DLD1 (cell line): ENCODE measurements around the gene MRPS30.
"Not testable (repeated sequence)": the region's sequence is repeated elsewhere in the genome, so short reads cannot be mapped to it uniquely, and the experiment has no call there.

Experiments used
- in situ Hi-C: cut with HindIII; loops from 2 replicates; pipeline ENCODE4 v1.10.0; 2017; ENCODE audit warnings: low sequenced_read_pairs

Gene MRPS30

GRCh38 chr5:44814761-44815160 is 6.0 kb downstream of the MRPS30 start:
- in situ Hi-C loops = no loop called here

GRCh38 chr5:44821164-44821563 is 12.4 kb downstream of the MRPS30 start:
- in situ Hi-C loops = no loop called here

GRCh38 chr5:44824662-44825061 is 15.9 kb downstream of the MRPS30 start:
- in situ Hi-C loops = not testable (repeated sequence)

DNA sequence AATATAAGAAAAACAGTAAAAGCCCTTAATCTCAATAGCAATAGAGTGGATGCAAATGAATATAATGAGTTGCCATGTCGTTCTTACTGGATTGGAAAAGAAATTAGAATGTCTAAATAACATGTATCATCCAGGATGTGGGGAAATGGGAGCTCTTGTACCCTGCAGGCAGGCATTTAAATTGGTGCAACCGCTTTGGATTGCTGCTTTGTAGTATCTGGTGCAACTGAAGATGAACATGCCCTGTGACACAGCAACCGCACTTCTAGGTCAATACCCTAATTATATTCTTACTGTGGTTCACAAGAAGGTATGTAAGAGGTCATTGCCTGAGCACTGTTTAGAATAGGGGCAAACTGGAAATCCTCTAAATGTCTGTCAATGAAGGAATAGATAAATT is 18.9 kb downstream of the MRPS30 start:
- in situ Hi-C loops = no loop called here

DNA sequence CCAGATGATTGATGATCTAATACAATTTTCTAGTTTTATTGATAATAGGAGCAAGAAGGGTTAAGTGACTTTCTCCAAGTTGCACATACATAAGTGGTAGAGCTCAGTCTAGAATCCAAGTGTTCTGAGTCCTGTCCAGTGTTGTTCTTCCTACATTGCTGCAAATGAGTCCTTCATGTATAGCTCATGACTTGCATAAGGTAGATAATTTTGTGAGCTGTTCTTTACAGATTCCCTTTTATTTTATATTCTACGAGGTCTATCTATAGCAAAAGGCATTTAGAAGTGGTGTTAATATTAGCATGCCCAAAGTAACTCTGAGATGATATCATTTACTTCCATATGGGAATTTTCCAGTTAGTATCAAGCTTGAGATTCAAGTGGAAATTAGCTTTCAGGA is 20.0 kb downstream of the MRPS30 start:
- in situ Hi-C loops = no loop called here

DNA sequence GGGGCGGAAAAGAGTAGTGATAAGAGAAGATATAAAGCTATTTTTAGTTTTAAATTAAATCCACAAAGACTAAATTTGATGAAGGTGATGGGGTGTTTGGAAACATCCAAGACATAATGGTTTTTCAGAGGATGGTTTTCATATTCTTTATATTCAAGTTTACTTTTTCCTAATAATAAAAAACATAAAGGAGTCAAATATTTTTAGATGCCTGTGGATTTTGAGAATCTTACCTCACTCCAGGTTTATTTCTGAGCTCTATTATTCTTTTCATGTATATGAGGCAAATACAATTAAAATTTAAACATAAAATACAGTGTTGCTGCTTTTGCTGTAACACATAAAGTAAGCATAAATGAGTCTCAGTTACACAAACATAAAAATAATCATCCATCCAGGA is 22.2 kb downstream of the MRPS30 start:
- in situ Hi-C loops = no loop called here

- in situ Hi-C loops = no loop called here
These were observed 24.5 kb downstream of the MRPS30 start for GRCh38 chr5:44833249-44833648.

GRCh38 chr5:44835693-44836092 is 26.9 kb downstream of the MRPS30 start:
- in situ Hi-C loops = no loop called here

- in situ Hi-C loops = no loop called here
These were observed 30.4 kb downstream of the MRPS30 start for GRCh38 chr5:44839018-44839681.

DNA sequence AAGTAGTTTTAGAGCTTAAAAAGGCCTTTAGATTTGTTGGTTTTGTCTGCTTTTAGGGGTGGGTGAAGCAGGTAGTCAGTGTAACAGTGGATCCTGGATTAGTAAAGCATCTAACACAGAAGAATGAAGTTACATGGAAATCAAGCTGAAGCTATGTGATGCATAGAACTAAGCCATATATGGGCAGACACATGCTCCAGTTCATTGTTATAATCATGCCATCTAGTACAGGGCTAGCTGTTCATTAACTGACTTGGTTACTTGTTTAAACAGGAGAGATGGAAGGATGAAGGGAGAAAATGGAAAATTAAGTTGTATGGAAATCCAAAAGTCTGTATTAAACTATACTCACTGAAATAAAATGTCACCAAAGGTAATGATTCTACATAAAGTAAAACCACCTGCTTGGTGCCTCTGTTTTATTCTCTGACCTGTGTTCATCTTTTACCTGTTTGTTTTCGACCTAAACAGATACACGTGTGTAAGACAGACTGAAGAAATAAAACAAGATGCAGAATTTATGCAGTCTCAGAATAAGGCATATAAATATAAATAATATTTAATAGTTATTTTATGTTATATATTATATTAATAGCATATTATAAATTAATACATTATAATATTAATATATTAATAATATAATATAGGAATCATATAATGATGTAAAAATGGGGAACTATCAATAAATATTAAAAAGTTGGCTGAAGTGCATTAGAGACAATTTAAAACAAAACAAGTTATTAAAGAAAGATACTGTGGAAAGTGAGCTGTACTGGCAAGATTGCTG is 33.9 kb downstream of the MRPS30 start:
- in situ Hi-C loops = no loop called here

DNA sequence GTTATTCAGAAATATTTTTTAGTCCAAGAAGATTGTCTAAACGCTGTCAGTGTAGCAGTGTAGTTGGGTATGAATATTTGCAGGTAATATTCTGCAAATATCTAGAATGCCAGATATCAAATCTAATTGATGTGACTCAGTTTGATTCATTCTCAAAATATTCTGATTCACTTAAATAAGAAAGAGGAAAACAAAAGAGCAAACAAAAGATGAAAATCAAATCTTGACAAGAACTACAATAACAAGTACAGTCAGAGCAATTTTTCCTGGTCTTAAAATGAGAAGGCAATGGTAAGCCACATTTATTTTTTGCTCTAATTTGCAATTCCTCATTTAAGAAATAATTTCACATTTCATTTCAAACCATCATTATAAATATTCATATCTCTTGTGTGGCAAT is 36.0 kb downstream of the MRPS30 start:
- in situ Hi-C loops = no loop called here

DNA sequence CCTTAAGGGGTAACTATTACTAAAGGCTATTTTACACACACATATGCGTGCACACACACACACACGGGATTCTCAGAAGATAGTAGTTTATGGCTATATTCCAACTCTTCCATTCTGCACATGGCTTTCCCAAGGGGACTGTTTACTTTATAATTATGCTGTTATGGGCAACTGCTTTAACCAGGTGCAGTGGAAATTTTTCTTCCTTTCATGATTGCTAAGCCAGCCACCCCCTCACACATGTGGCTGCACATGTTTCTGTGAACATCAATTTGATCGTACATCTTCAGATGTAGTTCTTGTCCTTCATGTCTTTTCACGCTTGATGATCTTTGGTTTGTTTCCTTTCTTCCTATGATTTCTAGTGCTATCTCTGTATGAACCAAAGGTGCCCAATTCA is 37.0 kb downstream of the MRPS30 start:
- in situ Hi-C loops = no loop called here

DNA sequence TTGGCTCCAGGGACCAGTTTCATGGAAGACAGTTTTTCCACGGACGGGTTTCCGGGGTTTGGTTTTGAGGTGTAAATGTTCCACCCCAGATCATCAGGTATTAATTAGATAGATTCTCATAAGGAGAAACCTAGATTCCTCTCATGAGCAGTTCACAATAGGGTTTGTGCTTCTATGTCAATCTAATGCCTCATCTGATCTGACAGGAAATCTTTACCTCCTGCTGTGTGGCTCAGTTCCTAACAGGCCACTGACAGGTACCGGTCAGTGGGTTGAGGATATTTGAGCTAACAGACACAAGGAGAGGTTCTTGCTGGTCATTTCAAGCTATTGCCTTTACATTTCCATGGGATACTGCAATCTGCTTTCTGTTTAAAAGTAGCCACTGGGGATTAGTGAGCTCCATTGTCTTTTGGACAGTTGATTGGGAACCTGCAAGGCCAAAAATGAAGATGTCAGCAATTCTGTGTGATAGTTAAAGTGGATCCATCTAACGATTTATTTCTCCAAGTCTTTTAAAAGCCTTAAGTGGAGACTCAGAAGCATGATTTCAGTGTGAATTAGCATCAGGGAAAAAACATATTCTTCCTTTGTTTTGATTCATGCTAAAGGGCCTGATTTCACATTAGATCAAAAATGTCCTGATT is 38.6 kb downstream of the MRPS30 start:
- in situ Hi-C loops = no loop called here

GRCh38 chr5:44860267-44860666 is 51.5 kb downstream of the MRPS30 start:
- in situ Hi-C loops = no loop called here

- in situ Hi-C loops = no loop called here
These were observed 54.1 kb downstream of the MRPS30 start for GRCh38 chr5:44862808-44863207.
